ENCODE measurements around the gene RAD51B. TPM values are rescaled to one million over a fixed set of nuclear protein-coding genes. Genes with fewer than 3 reads are reported as not detected.

RAD51B gene
- polyA plus RNA-seq, 4 donors: 10.6 to 13.2 (median 11.3) TPM

- DNase-seq (ENCODE audit: low read depth in 4 of 4, low spot score in 2 of 4): no peak
Measured at GRCh38 chr14:68704736-68705720, 885.4 kb downstream of the RAD51B start.

GRCh38 chr14:68705741-68706283 lies 886.2 kb downstream of the RAD51B start:
- no peak for DNase-seq (ENCODE audit: low read depth in 4 of 4, low spot score in 2 of 4)

DNA sequence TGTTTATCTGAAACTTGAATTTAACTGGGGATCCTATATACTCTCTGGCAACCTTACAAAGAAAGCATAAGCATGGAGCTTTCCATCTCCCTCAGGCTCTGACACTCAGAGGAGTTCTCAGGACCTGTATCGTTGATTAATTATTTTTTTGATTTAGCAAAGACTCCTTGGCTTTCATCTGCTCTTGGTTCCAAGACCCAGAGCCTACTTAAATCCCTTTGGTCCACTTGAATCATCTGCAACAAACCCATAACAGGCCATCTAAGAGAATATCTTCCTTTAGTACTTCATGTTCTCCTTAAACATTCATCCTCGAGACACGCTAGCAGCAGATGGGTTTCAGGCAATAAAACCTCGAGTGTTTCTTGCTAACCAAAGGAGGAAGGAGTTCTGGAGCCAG lies 887.9 kb downstream of the RAD51B start:
- no peak for DNase-seq (ENCODE audit: low read depth in 4 of 4, low spot score in 2 of 4)

DNA sequence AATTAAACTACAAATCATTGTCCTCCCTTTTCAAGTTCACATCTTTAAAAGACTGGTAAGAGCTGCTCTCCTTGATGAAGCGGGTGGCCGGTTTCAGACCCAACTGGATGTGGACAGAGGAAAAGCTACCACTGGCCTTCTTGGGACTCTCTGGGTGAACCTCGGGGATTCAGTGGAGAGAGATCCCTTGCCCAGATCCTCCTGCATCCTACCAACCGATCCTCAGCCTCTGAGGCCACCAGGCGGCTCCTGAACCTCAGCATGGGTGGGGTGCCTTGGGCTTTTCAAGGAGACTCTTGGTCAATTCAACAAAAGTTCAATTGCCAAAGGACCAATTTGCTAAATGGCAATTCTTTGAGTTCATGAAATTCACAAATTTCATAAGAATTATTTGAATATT lies 888.8 kb downstream of the RAD51B start:
- no peak for DNase-seq (ENCODE audit: low read depth in 4 of 4, low spot score in 2 of 4)

DNA sequence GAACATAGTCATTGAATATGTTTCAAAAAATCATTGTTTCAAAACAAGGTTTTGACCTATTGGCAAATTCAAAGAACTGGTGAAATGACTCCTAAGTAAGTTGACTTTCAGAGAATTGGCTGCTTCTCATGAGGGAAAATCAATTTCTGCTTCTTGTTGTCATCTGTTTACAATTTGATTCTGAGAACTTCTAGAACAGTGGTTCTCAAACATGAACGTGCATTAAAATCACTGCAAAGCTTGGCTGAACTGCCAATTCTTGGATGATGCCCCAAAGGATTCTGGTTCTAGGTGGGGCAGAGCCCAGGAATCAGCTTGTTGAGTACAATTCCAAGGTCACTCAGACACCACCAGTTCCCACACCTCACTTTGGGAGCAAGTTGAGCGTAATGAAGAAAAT lies 889.4 kb downstream of the RAD51B start:
- no peak for DNase-seq (ENCODE audit: low read depth in 4 of 4, low spot score in 2 of 4)

DNA sequence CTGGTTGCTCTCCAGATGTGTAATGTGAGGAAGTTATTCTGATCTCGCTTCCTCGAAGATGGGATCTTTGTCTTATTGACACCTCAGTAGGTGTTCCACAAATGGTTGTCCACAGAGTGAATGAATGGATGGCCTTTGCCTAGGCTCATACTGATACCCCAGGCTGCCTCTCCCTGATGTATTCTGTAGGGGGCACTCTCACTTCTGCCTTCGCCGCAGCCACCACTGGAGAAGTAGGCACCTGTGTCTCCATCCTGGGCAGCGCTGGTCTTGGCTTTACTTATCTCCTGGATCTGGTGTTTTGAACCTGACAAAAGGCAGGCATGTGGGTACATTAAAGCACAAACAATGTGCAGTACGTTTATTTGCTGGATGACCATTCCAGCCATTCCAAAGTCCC lies 891.2 kb downstream of the RAD51B start:
- DNase-seq (ENCODE audit: low read depth in 4 of 4, low spot score in 2 of 4): no peak

DNA sequence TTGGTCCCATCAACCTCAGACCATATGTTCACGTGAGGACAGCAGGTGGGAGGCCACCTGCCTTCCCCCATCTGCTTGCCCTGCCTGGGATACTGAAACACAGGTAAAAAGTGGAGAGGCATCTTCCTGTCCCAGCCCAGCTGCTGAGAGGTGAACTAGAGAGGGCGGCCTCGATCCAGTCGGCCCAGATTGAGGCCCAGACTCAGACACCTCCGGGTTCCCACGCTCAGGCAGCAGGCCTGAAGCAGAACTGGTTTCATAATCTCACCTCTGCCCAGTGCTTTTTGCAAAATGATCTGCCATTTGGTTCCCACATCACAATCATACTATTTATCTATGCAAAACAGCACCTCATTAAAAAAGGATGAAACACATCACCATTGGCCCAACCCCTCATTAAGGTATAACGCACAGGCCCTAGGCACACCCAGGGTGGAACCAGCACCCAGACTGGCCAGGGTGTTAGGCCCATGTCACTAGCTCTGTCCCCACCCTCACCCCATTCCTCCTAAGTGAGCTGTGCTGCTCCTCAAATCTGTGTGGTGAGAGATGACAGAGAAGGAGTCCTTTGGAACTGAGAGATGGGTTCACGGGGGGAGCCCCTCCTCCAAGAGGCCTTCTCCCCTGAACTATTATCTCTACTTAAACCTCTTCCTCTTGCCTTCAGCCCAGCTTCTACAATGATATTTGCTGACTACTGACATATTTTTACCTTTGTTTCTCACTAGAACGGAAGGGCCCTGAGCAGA lies 892.2 kb downstream of the RAD51B start:
- DNase-seq (ENCODE audit: low read depth in 4 of 4, low spot score in 2 of 4): no peak

DNA sequence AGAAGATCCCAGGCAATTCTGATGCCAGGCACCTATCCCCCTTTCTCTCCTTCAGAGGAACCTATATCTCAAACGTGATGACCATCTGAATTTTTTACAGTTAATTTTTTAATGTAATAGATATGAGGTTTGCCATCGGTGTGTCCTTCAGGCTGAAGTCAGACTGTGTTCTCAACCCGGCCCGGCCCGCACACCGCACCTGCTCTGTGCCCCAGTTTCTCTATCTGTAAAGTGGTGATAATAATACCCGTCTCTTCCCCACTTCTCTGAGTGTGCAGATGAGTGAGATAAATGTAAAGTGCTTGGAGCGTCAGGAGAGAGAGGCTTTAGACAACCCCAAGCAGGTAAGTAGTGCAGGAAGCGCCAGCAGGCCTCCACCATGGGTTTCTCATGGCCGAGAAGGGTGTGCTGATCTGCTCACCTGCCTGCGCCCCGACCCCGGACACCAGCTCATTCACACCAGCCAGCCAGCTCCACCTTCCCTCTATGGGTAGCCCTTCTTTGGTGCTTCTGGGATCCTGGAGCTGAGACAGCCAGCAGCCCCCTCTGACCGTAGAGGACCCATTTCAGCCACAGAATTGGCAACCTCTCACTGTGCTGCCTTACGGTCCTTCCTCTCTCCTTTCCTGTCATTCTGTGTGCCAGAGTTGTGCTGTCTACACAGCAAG lies 893.3 kb downstream of the RAD51B start:
- no peak for DNase-seq (ENCODE audit: low read depth in 4 of 4, low spot score in 2 of 4)

DNA sequence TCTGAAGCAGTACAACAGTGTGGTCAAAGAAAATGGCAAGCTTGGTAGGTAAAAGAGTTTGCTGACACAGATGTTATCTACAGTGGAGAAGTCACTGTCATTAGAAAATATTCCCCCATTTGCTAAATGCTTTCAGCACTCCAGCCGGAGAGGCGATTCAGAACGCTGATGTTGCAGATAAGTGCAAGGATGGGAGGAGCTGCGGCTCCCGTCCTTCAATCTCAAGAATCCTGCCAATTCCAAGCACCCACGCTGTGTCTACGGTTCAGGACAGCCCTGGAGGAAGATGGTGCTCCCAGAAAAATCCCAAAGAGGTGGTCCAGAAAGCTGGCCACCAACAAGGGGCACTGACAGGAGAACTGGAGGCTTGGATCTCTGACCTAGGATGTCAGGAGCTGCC lies 894.2 kb downstream of the RAD51B start:
- no peak for DNase-seq (ENCODE audit: low read depth in 4 of 4, low spot score in 2 of 4)

- no peak for DNase-seq (ENCODE audit: low read depth in 4 of 4, low spot score in 2 of 4)
Measured at GRCh38 chr14:68714991-68715924, 895.7 kb downstream of the RAD51B start.

- no peak for DNase-seq (ENCODE audit: low read depth in 4 of 4, low spot score in 2 of 4)
Measured at GRCh38 chr14:68716698-68717097, 897.1 kb downstream of the RAD51B start.

DNA sequence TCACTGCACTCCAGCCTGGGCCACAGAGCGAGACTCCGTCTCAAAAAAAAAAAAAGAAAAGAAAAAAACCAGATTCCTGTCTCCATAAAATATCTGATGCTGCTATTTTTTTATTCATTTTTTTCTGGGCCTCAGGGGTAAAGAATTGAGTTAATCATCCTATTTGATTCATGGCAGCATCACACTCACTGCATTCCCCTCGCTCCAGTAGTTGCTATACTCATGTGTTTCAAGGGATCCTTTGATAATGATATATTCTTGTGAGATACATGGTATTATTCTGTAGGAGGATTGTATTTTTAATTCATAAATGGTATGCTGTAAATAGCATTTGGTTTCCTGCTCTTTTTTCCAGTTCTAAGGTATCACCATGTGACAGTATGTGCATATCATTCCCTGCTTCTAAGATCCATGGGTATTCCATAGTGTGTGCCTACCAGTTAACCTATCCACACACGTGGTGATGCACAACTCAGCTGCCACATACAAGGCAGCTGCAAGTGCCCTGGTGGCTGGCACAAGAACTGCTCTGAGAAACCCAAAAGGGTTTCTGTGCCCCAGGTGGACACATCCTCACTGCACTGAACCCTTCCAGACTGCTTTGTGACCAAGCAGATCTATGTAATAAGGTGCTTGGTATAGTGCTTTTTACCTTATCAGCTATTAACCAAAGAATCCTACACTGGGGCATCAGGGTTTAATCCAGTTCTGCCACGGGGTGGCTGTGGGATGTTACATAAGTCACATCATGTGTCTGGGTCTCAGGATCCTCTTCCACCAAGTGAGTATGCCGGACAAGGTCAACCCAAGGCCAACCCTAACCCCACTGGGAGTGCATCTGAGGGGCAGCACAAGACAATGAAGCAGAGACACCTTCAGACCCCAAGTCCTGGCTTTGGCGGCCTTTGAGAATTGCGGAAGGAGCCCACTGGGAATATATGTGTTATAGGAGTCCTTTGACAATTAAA lies 898.7 kb downstream of the RAD51B start:
- DNase-seq (ENCODE audit: low read depth in 4 of 4, low spot score in 2 of 4): no peak

DNA sequence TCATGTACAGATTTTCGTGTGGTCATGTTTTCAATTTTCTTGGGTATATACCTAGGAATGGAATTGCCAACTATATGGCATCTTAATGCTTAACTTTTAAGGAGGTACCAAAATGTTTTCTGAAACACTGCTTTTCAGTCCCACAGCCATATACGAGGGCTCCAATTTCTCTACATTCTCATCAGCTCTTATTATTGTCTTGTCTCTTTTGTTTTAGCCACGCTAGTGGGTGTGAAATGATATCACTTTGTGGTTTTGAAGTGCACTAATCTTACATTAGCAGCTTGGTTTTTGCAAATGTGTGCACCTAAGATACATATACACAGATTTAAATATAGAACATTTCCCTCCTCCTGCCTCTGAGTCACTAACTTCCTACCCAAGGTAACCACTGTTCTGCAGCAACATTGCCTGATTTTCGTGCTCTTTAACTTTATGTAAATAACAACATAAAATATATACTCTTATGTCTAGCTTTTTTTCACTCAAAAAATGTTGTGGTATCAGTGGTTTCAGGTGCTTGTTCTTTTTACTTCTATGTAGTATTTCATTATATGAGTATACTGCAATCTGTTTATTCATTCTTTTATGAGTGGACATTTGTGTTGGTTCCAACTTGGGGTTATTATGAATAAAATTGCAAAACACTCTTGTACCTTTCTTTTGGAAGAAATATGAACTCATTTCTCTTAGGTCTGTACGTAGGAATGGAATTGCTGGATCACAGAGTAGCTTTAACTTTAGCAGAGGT lies 900.2 kb downstream of the RAD51B start:
- DNase-seq (ENCODE audit: low read depth in 4 of 4, low spot score in 2 of 4): no peak

- DNase-seq (ENCODE audit: low read depth in 4 of 4, low spot score in 2 of 4): no peak
Measured at GRCh38 chr14:68722186-68722585, 902.6 kb downstream of the RAD51B start.

- DNase-seq (ENCODE audit: low read depth in 4 of 4, low spot score in 2 of 4): no peak
Measured at GRCh38 chr14:68722968-68723566, 903.5 kb downstream of the RAD51B start.

DNA sequence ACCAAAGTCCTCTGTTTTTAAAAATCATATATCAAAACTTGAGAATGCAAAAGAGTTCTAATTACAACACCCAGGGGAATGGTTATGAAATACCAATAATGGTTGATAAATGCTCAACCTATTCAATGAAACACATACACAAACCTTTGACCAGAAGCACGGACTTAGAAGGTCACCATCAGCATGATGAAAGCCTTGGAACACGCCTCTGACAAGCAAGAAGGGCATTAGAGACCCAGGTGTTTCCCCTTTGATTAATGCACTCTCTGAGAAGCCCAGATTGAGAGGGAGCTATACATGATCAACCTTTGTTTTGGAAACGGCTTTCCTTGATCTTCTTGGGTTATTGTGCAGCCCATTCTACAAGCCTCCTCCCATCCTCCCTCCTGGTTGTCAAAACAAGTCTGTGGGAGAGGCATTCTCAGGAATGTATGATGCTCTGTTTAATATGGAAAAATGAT lies 904.3 kb downstream of the RAD51B start:
- no peak for DNase-seq (ENCODE audit: low read depth in 4 of 4, low spot score in 2 of 4)

DNA sequence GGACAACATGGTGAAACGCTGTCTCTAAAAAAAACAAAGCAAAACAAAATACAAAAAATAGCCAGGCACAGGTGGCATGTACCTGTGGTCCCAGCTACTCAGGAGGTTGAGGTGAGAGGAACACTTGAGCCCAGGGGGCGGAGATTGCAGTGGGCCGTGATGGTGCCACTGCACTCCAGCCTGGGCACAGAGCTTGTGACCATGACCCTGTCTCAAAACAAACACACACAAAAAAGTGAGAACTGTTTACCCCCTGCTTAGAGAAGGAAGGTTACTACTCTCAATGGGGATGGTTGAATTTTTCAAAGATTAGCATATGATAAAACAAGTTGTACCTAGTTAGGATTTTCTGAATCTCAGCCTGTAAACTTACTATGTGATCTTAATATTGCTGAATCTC lies 905.3 kb downstream of the RAD51B start:
- no peak for DNase-seq (ENCODE audit: low read depth in 4 of 4, low spot score in 2 of 4)
